Esophagus (tissue), 2 donors: ENCODE data around the gene CYBC1. TPM values are rescaled to one million over a fixed set of nuclear protein-coding genes. Genes with fewer than 3 reads are reported as not detected.

Experiments
- H3K27ac ChIP-seq, 2 donors: one replicate each; pipeline ENCODE4 v1.5.1; 2013; ENCODE audit warnings: low read depth in 2 of 2, mild to moderate bottlenecking in 2 of 2, inconsistent platforms in 1 of 2, low read length in 1 of 2, moderate library complexity in 1 of 2
- H3K27me3 ChIP-seq, 2 donors: one replicate each; pipeline ENCODE4 v1.6.1; 2013; ENCODE audit warnings: low read length in 2 of 2, control low read depth in 1 of 2, mild to moderate bottlenecking in 1 of 2; ENCODE audit not compliant: insufficient read depth in 2 of 2, control insufficient read depth in 1 of 2
- H3K36me3 ChIP-seq, 2 donors: one replicate each; pipeline ENCODE4 v1.6.1; 2013; ENCODE audit warnings: low read length in 1 of 2; ENCODE audit not compliant: control insufficient read depth in 2 of 2, insufficient read depth in 2 of 2
- H3K4me1 ChIP-seq, 2 donors: one replicate each; pipeline ENCODE4 v1.6.1; 2013; ENCODE audit warnings: low read length in 1 of 2; ENCODE audit not compliant: control insufficient read depth in 2 of 2, insufficient read depth in 2 of 2
- H3K4me3 ChIP-seq, 2 donors: one replicate each; pipeline ENCODE4 v1.5.1; 2013; ENCODE audit warnings: low read length in 2 of 2, mild to moderate bottlenecking in 2 of 2, low read depth in 1 of 2, moderate library complexity in 1 of 2
- H3K9me3 ChIP-seq, 2 donors: one replicate each; pipeline ENCODE4 v1.6.1; 2013; ENCODE audit warnings: mild to moderate bottlenecking in 2 of 2, low read depth in 1 of 2, low read length in 1 of 2, moderate library complexity in 1 of 2; ENCODE audit not compliant: control insufficient read depth in 2 of 2, insufficient read depth in 1 of 2
- whole genome bisulfite sequencing, 2 donors: extraction: QIAGEN DNeasy Blood & Tissue Kit; methylation state at CpG; one replicate each; pipeline ENCODE4 v1.1.7; 2013; 5-methylcytosine and 5-hydroxymethylcytosine counted together
- polyA plus RNA-seq, 2 donors: library from polyadenylated mRNA; stranded (reverse); fragments of 200-250 nt; gene quantifications; one replicate each; pipeline ENCODE4 v1.2.3, GENCODE V29; 2013
- donor health status: healthy with polysubstance abuse.
- donor health status: Bipolar disorder and iron deficiency.

Gene CYBC1
- polyA plus RNA-seq, 2 donors, result 27.5 to 28.1 TPM

DNA sequence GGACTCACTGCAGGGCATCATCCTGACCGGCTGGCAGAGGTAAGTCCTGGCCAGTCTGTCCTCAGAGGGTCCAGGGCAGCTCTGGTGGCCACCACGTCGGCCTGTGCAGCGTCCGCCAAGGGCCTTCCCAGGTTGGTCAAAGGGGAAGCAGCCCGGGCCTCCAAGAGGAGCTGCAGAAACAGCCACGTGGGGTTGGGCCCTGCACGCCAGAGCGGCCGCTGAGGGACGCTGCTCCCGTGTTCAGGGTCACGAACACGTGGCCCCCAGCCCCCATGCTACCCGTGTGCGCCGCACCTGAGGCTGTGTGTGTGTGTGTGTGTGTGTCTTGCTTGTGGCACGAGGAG is 13.3 kb downstream of the CYBC1 start:
- H3K27ac ChIP-seq, result no peak overlapping the region
- H3K4me3 ChIP-seq, result no peak overlapping the region
- peaks cover 0 to 13% of the 10 kb centered on the region in 2 donors for H3K36me3 ChIP-seq

DNA sequence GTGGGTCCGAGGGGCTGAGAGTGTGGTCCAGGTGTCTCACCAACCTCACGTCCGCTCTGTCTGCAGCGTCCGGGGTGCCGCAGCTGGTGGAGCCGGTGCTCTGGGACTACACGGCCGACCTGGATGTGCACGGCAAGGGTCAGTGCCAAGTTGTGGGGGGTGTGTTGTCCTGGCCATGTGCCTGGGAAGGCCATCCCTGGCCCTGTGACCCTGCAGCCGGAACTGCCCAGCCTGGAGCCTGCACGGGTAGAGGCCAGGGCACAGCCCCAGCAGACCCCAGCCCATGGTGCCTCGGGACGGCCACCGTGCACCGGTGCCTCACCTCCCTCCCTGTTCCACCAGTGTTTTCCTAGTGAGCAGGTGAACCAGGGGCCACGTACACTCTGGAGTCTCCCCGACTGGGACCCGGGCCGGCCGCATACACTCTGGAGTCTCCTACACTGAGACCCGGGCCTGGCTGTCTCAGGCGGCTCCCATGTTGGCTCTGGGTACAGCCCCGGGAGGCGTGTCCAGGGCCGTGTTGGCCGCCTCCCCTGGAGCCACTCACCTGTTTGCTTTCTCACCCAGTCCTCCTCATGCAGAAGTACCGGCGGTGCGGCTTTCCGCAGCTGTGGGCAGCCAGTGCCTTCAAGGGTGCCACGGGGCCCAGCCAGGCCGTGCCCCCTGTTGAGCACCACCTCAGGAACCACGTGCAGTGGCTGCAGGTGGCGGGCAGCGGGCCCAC is 13.8 kb downstream of the CYBC1 start:
- no peaks in the 10 kb centered on the region for H3K27me3 ChIP-seq
- WGBS, 2 donors, result 83 to 87% methylated on average over 36 of the region's 36 CpGs
- no peaks in the 10 kb centered on the region for H3K9me3 ChIP-seq
- peaks cover 0 to 12% of the 10 kb centered on the region in 2 donors for H3K36me3 ChIP-seq
- no peak overlapping the region for H3K4me3 ChIP-seq
- H3K27ac ChIP-seq, result no peak overlapping the region
- H3K4me1 ChIP-seq, result peaks cover 0 to 2% of the 10 kb centered on the region in 2 donors

More for the DNA sequence above, 13.3 kb downstream of the CYBC1 start:
- H3K4me1 ChIP-seq, result peaks cover 0 to 2% of the 10 kb centered on the region in 2 donors
- no peaks in the 10 kb centered on the region for H3K9me3 ChIP-seq
- 79 to 93% methylated on average over 16 to 18 of the region's 18 CpGs for WGBS, 2 donors
- no peaks in the 10 kb centered on the region for H3K27me3 ChIP-seq

DNA sequence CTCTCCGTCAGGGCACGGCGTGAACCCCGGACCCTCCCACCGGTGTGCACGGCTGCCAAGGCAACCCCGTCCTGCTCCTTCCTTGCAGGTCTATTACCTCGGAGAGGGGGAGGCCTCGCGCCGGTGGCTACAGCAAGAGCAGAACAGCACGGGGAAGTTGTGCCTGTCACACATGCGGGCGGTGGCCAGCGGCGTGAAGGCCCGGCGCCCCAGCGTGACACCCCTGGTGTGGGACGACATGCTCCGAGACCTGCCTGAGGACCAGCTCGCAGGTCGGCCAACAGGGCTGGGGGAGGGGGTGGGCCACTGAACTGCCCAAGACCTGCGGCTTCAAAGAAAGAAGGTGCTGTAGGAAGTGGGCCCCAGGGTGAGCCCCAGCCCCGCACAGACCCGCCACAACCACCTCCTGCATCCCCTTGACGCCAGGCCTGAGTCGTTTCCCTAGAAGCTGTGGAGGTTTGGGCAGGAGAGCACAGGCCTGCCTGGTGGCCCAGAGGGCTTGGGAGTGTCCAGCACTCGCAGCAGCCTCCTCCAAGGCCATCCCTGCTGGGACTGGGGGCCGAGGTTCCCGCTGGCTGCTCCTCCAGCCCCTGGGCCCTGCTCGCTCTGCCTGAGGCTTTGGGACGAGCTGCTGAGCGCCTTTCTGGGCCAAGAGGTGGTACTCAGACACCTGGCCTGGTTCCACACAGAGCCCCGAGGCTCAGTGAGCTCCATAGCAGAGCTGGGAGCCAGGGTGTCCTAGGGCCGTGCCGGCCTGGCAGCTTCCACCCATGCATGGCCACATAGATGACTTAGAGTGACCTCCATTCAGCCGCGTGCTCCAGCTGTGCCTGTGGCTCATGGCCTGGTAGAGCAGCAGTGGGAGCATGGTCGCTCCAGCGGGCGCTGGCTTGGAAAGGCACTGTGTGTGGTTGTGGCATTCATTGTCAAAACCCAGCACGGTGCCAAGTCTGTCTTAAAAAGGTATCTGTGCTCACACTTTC is 14.7 kb downstream of the CYBC1 start:
- no peak overlapping the region for H3K27ac ChIP-seq
- no peaks in the 10 kb centered on the region for H3K9me3 ChIP-seq
- WGBS, 2 donors, result 83 to 86% methylated on average over 38 to 43 of the region's 43 CpGs
- H3K4me3 ChIP-seq, result no peak overlapping the region
- H3K36me3 ChIP-seq, result peaks cover 0 to 11% of the 10 kb centered on the region in 2 donors
- H3K4me1 ChIP-seq, result peaks cover 0 to 2% of the 10 kb centered on the region in 2 donors
- H3K27me3 ChIP-seq, result no peaks in the 10 kb centered on the region

DNA sequence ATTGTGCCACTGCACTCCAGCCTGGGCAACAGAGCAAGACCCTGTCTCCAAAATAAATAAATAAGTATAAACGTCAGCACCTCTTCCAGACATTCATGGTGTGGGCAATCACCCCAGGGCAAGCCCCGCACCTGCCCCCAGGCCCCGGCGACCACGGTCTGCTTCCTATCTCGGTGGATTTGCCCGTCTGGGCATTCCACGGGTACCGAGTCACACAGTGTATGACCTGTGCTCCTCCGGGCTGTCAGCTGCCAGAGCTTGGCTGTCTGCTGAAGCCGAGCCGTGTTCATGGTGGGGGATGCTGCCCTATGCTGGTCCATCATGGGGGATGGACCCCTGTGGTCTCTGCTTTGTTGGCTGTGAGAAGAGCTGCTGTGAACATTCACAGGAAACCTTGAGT is 15.4 kb downstream of the CYBC1 start:
- Histone ChIP-seq H3K4me1 (peaks cover 0 to 2% of the 10 kb centered on the region in 2 donors), H3K27me3 (no peaks in the 10 kb centered on the region), H3K27ac (no peak overlapping the region), H3K9me3 (no peaks in the 10 kb centered on the region), H3K4me3 (no peak overlapping the region), H3K36me3 (peaks cover 0 to 9% of the 10 kb centered on the region in 2 donors)
- 85 to 92% methylated on average over 12 of the region's 12 CpGs for WGBS, 2 donors

DNA sequence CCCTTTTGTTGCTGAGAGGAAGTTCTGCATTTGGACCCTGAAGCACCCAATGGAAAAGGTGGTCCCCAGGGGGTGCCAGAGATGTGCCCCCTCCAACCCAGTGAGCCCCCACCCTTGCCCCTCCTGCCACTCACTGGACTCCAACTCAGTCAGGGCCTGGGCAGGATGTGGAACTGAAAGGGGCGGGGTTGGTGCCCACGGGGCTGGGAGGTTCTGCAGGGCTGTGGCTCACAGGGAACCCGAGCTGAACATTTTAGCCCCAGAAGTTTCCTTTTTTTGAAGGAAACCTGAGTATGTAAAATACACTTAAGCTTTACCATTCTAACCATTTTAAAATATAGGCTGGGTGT is 16.4 kb downstream of the CYBC1 start:
- Histone ChIP-seq H3K4me1 (peaks cover 0 to 2% of the 10 kb centered on the region in 2 donors), H3K9me3 (no peaks in the 10 kb centered on the region), H3K36me3 (peaks cover 0 to 9% of the 10 kb centered on the region in 2 donors), H3K27me3 (no peaks in the 10 kb centered on the region), H3K4me3 (no peak overlapping the region), H3K27ac (no peak overlapping the region)
- WGBS, 2 donors, result 51 to 58% methylated on average over 3 of the region's 3 CpGs

DNA sequence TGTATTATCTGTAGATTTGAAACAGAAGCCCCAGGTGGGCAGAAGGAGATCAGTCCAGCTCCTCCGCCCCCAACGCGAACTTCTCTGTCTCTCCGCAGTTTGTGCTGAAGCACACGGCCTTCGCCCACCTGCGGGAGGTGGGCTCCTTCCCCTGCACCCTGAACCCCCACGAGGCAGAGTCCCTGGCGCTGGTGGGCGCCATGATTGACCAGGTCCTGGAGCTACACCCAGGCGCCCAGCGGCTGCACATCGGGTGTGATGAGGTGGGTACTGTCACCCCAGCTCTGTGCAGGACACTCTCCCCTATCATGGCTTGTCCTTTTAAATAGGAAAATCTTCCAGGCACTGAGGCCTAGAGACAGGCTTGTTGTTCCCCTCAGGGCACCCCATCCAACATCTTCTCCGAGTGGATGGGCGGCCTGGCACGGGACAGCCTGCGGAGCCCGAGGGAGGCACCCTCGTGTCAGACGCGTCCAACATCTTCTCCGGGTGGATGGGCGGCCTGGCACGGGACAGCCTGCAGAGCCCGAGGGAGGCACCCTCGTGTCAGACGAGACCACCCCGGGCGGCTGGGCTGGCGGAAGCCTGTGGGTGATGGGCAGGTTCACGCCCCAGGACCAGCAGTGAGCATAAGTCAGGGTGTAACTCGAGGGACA is 16.9 kb downstream of the CYBC1 start:
- Histone ChIP-seq H3K9me3 (no peaks in the 10 kb centered on the region), H3K27me3 (no peaks in the 10 kb centered on the region), H3K27ac (no peak overlapping the region), H3K4me3 (no peak overlapping the region), H3K36me3 (peaks cover 0 to 9% of the 10 kb centered on the region in 2 donors), H3K4me1 (peaks cover 0 to 2% of the 10 kb centered on the region in 2 donors)
- WGBS, 2 donors, result 91% methylated on average over 32 of the region's 32 CpGs

DNA sequence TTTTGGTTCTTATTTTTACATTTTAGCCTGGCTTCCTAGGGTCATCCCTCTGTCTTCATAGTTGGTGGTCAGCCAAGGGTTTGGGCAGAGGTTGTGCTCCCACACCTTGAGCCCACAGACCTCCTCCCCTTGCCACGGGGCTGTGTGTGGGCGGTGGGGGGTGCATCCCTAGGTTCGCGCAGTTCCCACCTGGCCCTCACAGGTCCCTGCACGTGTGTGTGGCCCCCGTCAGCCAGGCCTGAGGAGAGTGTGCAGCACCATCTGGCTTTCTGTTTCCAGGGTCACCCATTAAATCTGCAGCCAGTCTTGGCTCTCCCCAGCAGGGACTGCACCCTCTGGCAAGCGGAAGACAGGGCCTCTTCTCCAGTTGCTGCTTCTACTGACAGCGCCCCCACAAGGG is 18.5 kb downstream of the CYBC1 start:
- H3K27ac ChIP-seq, result no peak overlapping the region
- H3K4me3 ChIP-seq, result no peak overlapping the region
- H3K36me3 ChIP-seq, result peaks cover 0 to 9% of the 10 kb centered on the region in 2 donors
- no peaks in the 10 kb centered on the region for H3K9me3 ChIP-seq
- H3K4me1 ChIP-seq, result peaks cover 0 to 2% of the 10 kb centered on the region in 2 donors
- WGBS, 2 donors, result 80 to 83% methylated on average over 8 of the region's 8 CpGs
- no peaks in the 10 kb centered on the region for H3K27me3 ChIP-seq

DNA sequence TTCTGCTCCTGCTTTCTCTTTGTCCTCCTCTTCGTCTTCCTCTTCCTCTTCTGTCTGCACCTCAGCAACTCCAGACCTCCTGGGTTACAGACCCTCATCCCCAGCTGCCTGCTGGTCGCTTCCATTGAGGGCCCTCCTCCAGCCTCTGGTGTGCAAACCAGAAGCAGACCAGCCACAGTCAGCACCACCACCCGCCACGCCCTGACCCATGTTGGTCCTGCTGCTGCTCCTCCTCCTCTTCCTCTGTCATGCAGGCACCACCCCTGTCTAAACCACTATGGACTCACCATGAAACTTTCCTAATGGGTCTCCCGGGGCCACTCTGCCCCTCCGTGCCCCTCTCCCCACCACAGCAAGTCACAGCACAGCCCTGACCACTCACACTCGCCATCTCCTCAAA is 20.7 kb downstream of the CYBC1 start:
- Histone ChIP-seq H3K9me3 (no peaks in the 10 kb centered on the region), H3K4me1 (peaks cover 0 to 2% of the 10 kb centered on the region in 2 donors), H3K27ac (no peak overlapping the region), H3K4me3 (no peak overlapping the region), H3K27me3 (no peaks in the 10 kb centered on the region), H3K36me3 (peaks cover 0 to 4% of the 10 kb centered on the region in 2 donors)
- 75 to 90% methylated on average over 7 of the region's 7 CpGs for WGBS, 2 donors

DNA sequence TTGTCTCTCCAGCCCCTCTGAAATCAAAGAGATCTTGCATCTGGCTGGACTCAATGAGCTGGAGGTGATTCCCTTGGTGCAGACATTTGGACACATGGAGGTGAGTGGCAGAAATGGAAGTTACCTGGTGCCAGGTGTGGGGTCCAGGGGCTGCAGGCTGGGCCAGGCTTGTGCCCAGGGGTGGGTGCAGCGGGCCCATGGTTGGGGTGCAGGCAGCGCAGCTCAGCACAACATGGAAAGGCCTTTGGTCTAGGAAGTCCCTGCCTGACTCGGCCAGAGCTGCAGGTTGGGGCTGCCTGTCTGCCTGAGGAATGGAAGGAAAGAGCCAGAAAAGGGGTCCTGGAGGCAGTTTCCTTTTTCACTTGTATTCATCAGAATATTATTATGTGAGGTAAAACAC is 22.0 kb downstream of the CYBC1 start:
- H3K4me1 ChIP-seq, result no peaks in the 10 kb centered on the region
- H3K27ac ChIP-seq, result no peak overlapping the region
- peaks cover 0 to 4% of the 10 kb centered on the region in 2 donors for H3K36me3 ChIP-seq
- H3K9me3 ChIP-seq, result no peaks in the 10 kb centered on the region
- WGBS, 2 donors, result 97 to 100% methylated on average over 3 of the region's 3 CpGs
- H3K27me3 ChIP-seq, result no peaks in the 10 kb centered on the region
- no peak overlapping the region for H3K4me3 ChIP-seq
